Kidney tubule cell (primary cell): ENCODE results near the gene CD38.

Experiments used
- DNase-seq: peaks from one replicate; pipeline ENCODE4 v3.0.0-alpha.2; 2018; ENCODE audit warnings: low spot score

Gene CD38

GRCh38 chr4:15899511-15899910, 121.4 kb downstream of the CD38 start:
- DNase-seq = no peak

DNA sequence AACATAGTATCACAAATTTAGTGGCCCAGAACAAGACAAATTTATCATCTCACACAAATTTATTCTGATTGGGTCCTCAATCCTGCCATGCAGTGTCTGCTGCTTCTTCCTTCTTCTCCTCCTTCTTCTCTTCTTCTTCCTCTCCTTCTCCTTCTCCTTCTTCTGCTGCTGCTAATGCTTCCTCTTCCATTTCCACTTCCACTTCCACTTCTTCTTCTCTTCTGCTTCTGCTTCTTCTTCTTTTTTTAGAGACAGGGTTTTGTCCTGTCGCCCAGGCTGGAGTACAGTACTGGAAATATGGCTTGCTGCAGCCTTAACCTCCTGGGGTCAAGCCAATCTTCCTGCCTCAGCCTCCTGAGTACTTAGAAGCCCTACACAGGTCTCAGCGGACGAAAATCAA, 122.9 kb downstream of the CD38 start:
- no peak for DNase-seq

- DNase-seq = no peak
Measured at GRCh38 chr4:15901998-15902397, 123.9 kb downstream of the CD38 start.

GRCh38 chr4:15902746-15903145, 124.6 kb downstream of the CD38 start:
- DNase-seq = no peak
